Kidney (tissue), 14 donors: ENCODE results near the gene TADA1. TPM values are rescaled to one million over a fixed set of nuclear protein-coding genes. Genes with fewer than 3 reads are reported as not detected.

Experiments
- DNase-seq, 5 donors: peaks; one replicate each; pipeline ENCODE4 v3.0.0-alpha.2; 2013 to 2020
- FAIRE-seq: peaks from 2 replicates; lab custom pipeline; 2012; peaks lifted over from hg19 to GRCh38; lab: Jason Lieb, UNC
- H3K27ac ChIP-seq, 2 donors: one replicate each; pipeline ENCODE4 v1.7.0; 2013; ENCODE audit warnings: low read depth in 2 of 2, low read length in 2 of 2, inconsistent platforms in 1 of 2
- H3K27me3 ChIP-seq: one replicate; pipeline ENCODE4 v1.7.1; 2013; ENCODE audit warnings: low read length, inconsistent platforms; ENCODE audit not compliant: control insufficient read depth, insufficient read depth
- H3K36me3 ChIP-seq, 3 donors: one replicate each; pipeline versions ENCODE4 v1.7.0 to v1.7.1; 2013; ENCODE audit warnings: low read length in 3 of 3, control low read depth in 1 of 3, inconsistent platforms in 1 of 3; ENCODE audit not compliant: insufficient read depth in 3 of 3, control insufficient read depth in 2 of 3
- H3K4me1 ChIP-seq, 3 donors: one replicate each; pipeline versions ENCODE4 v1.7.0 to v1.7.1; 2013; ENCODE audit warnings: low read length in 3 of 3, inconsistent platforms in 1 of 3, low read depth in 1 of 3; ENCODE audit not compliant: control insufficient read depth in 2 of 3, insufficient read depth in 2 of 3
- H3K4me3 ChIP-seq, 3 donors: one replicate each; pipeline versions ENCODE4 v1.7.0 to v1.8.1; 2013; ENCODE audit warnings: low read length in 3 of 3, control low read depth in 1 of 3, inconsistent platforms in 1 of 3
- H3K9ac ChIP-seq, 3 donors: one replicate each; pipeline versions ENCODE4 v1.7.0 to v1.7.1; 2013; ENCODE audit warnings: low read length in 3 of 3, control low read depth in 1 of 3, inconsistent platforms in 1 of 3
- H3K9me3 ChIP-seq, 3 donors: one replicate each; pipeline versions ENCODE4 v1.7.0 to v1.7.1; 2013; ENCODE audit warnings: low read length in 3 of 3, control low read depth in 1 of 3, inconsistent platforms in 1 of 3; ENCODE audit not compliant: control insufficient read depth in 2 of 3, insufficient read depth in 1 of 3
- intact Hi-C: fragments of 100-400 bp; cut with DNase I; formaldehyde crosslinking; loops from one replicate; pipeline ENCODE4 v1.11.1; 2022
- polyA plus RNA-seq: library from polyadenylated mRNA; stranded (reverse); fragments of 350-450 nt; fragmentation: Illumina TruSeq; extraction: RNeasy Lipid Tissue Mini Kit (QIAGEN cat#74804); gene quantifications from one replicate; pipeline ENCODE4 v1.2.3, GENCODE V29; 2014; ENCODE audit warnings: low read depth, low replicate concordance; ENCODE audit not compliant: insufficient read depth
- total RNA-seq: library from RNA; stranded (reverse); fragmentation: NEBNext Ultra II Directional; extraction: Animal tissue kit (Norgen Biotek cat#: 25700); gene quantifications from one replicate; pipeline ENCODE4 v1.2.1, GENCODE V29; 2021
- TF ChIP-seq, protein P1 (sequence below): IDR thresholded peaks from 3 replicates; pipeline ENCODE4 v1.5.1; 2012; ENCODE audit warnings: mild to moderate bottlenecking, moderate library complexity, borderline replicate concordance; ENCODE audit not compliant: insufficient read depth; ENCODE audit errors: extremely low read depth
- donor health status: control.
- donor health status: control.
- donor health status: control.
- donor health status: control.
- donor health status: control.
- donor health status: DM: yes; HTN: yes; CAD: no.
- donor health status: Normal renal cell carcinoma (clear cell type).

TADA1 gene
- total and polyA plus RNA-seq, 2 donors from 2014 or later: 11.5 to 13.7 TPM

- no peak for FAIRE-seq
- Histone ChIP-seq H3K4me3 (no peak overlapping the region), H3K36me3 (peaks cover 5 to 39% (median 29%) of the 10 kb centered on the region in 3 donors), H3K27me3 (no peaks in the 10 kb centered on the region), H3K4me1 (peaks cover 0 to under 1% (median 0%) of the 10 kb centered on the region in 3 donors), H3K9ac (no peak overlapping the region), H3K27ac (no peak overlapping the region), H3K9me3 (no peaks in the 10 kb centered on the region)
- TF ChIP-seq, protein P1, sequence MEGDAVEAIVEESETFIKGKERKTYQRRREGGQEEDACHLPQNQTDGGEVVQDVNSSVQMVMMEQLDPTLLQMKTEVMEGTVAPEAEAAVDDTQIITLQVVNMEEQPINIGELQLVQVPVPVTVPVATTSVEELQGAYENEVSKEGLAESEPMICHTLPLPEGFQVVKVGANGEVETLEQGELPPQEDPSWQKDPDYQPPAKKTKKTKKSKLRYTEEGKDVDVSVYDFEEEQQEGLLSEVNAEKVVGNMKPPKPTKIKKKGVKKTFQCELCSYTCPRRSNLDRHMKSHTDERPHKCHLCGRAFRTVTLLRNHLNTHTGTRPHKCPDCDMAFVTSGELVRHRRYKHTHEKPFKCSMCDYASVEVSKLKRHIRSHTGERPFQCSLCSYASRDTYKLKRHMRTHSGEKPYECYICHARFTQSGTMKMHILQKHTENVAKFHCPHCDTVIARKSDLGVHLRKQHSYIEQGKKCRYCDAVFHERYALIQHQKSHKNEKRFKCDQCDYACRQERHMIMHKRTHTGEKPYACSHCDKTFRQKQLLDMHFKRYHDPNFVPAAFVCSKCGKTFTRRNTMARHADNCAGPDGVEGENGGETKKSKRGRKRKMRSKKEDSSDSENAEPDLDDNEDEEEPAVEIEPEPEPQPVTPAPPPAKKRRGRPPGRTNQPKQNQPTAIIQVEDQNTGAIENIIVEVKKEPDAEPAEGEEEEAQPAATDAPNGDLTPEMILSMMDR: no peak
- DNase-seq: no peak
- intact Hi-C loops: no loop called here
Observed at GRCh38 chr1:166855558-166855957, 20.5 kb downstream of the TADA1 start.

DNA sequence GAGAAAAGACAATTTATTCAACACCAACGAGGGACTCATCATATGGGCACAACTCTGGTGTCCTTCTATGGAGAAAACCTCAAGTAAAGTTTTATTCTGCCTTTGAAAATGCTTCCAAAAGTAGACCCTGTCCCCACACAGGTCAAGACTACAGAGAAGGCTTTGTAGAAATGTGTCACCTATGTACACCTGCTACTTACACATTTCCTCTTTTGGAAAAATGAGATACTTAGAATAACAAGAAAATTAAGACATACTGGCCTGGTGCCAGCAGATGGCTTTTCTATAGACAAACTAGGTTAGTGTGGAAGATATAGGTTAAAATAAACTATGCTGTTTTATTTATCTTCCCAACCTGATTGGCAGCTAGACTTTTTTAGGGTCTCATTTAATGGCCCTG, 23.1 kb downstream of the TADA1 start:
- Histone ChIP-seq H3K9ac (no peak overlapping the region), H3K27me3 (no peaks in the 10 kb centered on the region), H3K27ac (no peak overlapping the region), H3K4me1 (peaks cover 0 to 3% (median 0%) of the 10 kb centered on the region in 3 donors), H3K4me3 (no peak overlapping the region), H3K9me3 (no peaks in the 10 kb centered on the region), H3K36me3 (peaks cover 4 to 59% (median 42%) of the 10 kb centered on the region in 3 donors)
- FAIRE-seq (no peak), DNase-seq (no peak)
- intact Hi-C loops: no loop called here
- TF ChIP-seq, protein P1: no peak

DNA sequence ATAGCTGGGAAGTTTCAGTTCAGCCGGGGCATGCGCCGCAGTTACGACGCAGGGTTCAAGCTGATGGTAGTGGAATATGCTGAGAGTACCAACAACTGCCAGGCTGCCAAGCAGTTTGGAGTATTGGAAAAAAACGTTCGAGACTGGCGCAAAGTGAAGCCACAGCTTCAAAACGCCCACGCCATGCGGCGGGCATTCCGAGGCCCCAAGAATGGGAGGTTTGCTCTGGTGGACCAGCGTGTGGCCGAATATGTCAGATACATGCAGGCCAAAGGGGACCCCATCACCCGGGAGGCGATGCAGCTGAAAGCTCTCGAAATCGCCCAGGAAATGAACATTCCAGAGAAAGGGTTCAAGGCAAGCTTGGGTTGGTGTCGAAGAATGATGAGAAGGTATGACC, 26.9 kb downstream of the TADA1 start:
- Histone ChIP-seq H3K27me3 (no peaks in the 10 kb centered on the region), H3K27ac (no peak overlapping the region), H3K36me3 (peaks cover 4 to 67% (median 48%) of the 10 kb centered on the region in 3 donors), H3K9me3 (no peaks in the 10 kb centered on the region), H3K4me1 (peaks cover 0 to 11% (median 7%) of the 10 kb centered on the region in 3 donors), H3K9ac (no peak overlapping the region), H3K4me3 (no peak overlapping the region)
- FAIRE-seq: no peak
- intact Hi-C loops: no loop called here
- DNase-seq: no peak
- TF ChIP-seq, protein P1: no peak

- Histone ChIP-seq H3K9me3 (no peaks in the 10 kb centered on the region), H3K36me3 (peaks cover 8 to 67% (median 50%) of the 10 kb centered on the region in 3 donors), H3K4me3 (no peak overlapping the region), H3K9ac (no peak overlapping the region), H3K27ac (no peak overlapping the region), H3K4me1 (peaks cover 0 to 19% (median 9%) of the 10 kb centered on the region in 3 donors), H3K27me3 (no peaks in the 10 kb centered on the region)
- intact Hi-C loops: no loop called here
- FAIRE-seq (no peak), DNase-seq (no peak)
- TF ChIP-seq, protein P1: no peak
Observed at GRCh38 chr1:166848193-166848592, 27.9 kb downstream of the TADA1 start.
